GM12801 (cell line): ENCODE data around the gene ADAR.

Experiments used
- TF ChIP-seq, protein P1 (sequence below): IDR thresholded peaks from one replicate; pipeline ENCODE4 v1.5.1; 2011; ENCODE audit warnings: control low read depth; ENCODE audit not compliant: insufficient read length; ENCODE audit errors: extremely low read depth

ADAR gene

DNA sequence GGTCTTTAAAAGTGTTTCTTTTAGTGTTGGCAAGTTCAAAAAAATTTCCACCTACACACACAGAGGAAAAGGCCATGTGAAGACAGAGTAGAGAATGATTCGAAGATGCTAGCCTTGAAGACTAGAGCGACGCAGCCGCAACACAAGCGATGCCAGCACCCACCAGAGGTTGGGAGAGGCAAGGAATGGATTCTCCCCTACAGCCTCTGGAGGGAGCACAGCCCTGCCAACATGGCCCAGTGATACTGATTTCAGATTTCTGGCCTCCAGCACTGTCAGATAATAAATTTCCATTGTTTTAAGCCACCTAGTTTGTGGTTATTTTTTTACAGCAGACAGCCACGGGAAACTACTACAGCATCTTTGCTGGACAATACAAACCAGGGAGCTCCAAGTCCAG lies 6.9 kb upstream of the ADAR start:
- TF ChIP-seq, protein P1, sequence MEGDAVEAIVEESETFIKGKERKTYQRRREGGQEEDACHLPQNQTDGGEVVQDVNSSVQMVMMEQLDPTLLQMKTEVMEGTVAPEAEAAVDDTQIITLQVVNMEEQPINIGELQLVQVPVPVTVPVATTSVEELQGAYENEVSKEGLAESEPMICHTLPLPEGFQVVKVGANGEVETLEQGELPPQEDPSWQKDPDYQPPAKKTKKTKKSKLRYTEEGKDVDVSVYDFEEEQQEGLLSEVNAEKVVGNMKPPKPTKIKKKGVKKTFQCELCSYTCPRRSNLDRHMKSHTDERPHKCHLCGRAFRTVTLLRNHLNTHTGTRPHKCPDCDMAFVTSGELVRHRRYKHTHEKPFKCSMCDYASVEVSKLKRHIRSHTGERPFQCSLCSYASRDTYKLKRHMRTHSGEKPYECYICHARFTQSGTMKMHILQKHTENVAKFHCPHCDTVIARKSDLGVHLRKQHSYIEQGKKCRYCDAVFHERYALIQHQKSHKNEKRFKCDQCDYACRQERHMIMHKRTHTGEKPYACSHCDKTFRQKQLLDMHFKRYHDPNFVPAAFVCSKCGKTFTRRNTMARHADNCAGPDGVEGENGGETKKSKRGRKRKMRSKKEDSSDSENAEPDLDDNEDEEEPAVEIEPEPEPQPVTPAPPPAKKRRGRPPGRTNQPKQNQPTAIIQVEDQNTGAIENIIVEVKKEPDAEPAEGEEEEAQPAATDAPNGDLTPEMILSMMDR = no peak

DNA sequence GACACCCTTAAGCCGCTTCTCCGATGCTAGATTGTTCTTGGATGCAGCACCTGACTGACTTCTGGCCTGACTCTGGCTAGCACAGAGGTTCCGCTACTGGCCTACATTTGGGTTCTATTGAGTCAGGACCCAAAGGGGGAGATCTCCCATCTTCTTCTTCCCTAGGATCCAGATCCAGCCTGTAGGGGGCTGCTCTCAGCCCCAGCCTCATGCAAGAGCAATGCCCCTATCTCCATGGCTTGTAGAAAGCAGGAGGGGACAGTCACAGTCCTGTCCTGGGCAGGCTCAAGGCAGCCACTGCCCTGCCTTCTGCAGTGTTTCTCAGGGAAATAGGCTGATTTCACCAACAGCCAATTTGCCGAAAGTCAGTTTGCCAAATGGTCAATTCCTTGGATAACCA lies 6.3 kb upstream of the ADAR start:
- TF ChIP-seq, protein P1 = no peak

DNA sequence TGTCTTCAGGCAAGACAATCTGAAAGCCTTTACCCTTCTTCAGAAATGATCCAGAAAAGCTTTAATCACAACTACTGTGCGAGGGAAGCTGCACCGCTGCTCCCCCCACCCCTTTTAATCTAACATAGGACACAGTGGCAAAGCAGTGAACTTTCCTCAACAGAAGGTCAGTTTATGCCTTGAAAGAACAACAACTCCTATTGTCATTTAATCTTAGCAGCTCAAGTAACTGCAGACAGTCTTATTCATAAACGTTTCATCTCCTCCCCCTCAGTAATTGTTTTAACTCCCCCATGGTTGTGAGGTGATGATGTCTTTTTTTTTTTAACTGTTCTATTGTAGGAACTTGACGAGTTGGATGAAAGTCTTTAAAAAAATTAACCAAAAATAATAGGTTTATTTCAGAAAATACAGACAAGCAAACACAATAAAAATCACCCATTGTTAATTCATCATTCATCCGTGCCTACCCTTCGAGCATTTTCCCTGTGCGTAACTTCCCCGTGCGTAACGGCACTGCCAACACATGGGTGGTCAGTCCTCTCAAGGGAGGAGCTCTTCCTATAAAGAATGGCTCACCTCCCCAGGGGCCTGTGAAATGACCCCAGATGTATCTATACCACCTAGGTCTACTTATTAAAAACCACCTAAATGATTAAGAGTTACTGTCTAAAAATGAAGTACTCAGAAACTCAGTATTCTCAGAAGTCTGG lies 3.3 kb upstream of the ADAR start:
- TF ChIP-seq, protein P1 = no peak

DNA sequence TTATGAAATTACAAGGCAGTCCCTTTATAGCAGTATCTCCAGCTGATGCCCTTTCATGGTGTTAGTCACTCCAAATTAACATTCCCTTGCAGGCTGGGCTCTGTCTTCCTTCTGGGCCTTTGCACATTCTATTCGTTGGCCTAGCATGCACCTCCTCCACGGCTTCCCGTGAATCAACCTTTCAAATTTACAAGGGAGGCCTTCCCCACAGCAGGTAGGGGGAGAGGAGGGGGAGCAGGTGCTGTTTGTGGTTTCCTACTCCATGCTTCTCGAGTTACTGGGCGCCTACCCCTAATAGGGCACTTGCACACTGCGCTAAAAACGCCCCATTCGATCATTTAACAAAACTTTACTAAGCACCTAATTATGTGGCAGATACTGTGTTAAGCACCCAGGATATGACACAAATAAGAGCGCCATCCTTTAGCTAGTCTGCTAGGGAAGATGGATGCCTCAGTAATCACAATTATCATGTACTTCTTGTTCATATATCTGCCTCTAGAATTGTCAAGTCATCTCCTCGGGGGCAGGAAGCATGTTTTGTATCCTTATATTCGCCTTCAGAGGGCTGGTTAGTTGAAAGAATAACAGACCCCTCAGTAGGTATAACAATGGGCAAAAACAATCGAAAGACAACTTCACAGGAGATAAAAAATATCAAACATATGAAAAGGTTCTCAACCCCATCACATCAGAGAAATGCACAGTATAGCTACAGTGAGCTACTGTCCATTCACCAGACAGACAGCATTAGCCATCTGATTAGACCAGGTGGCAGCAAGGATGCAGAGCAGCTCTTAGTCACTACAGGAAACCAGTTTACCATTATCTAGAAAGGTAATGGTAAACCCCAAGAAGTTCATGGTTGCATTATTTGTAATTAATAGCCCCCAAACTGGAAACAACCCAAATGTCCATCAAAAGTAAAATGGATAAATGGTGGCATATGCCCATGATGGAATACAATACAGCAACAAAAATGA lies 1.7 kb upstream of the ADAR start:
- TF ChIP-seq, protein P1 = no peak

DNA sequence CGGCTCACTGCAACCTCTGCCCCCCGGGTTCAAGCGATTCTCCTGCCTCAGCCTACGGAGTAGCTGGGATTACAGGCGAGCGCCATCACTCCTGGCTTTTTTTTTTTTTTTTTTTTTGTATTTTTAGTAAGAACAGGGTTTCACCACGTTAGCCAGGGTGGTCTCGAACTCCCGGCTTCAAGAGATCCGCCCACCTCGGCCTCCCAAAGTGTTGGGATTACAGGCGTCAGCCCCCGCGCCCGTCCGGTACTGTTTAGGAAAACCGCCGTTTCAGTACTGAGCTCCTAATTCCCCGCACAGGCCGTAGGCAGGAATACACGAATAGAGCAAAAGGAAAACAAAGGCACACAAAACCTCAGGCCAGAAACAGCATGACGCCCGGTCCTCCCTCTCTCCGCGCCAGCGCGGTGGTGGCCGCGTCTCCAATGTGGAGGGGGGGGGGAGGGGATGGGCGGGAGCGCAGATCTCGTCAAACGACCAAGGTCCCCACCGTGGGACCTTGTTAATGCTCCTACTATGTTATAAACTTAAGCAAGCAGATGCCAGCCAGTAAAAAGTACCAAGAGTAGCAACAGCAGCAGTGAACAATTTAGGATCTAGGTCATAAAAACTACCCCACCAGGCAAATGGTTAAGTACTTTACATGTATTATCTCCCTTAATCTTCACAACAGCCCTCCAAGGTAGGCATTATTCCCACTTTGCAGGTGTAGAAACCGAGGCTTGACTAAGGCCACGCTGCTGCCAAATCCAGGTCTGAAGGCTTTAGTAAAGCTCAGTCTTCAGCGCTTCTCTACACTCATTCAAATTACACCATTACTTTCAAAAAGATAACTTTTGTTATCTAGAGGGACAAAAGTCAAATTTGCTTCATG lies 648 bp upstream of the ADAR start:
- TF ChIP-seq, protein P1 = no peak

DNA sequence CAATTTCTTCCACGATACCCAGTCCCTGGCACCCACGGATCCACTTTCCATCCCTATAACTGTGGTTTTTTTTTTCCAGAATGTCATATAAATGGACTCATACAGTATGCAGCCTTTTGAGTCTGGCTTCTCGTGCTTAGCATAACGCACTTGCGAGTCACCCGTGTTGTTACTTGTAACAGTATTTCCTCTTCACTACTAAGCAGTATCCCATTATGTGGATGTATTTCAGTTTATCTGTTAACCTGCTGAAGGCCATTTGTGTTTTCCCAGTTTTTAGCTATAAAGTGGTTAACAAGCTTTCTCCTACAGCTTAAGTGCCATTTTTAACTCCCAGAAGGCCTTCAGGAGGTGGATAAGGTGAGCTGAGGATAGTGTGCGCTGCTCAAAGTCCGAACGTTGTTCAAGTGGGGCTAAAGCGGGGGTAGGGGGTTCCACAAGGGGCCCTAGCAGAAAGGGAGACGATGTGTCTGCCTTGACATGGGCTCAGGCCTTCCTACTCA lies 829 bp downstream of the ADAR start:
- TF ChIP-seq, protein P1 = no peak

DNA sequence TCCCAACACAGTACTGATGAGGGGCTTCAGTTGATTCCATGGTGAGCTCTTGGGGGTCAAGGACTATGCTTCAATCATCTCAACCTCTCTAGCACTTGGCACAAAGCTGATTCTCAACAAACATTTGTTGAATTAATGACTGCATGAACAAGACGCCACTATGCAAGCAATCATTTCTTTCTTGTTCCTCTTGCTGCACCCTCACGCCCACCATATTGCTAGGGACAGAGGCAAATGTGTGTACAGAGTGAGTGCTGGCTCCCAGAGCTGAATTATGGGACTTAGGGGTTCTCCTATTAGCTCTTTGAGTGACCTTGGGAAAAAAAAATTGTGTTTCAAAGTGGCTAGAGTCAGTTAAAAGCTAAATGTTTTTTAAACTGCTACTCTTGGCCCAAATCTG lies 2.5 kb downstream of the ADAR start:
- TF ChIP-seq, protein P1 = no peak
